ENCODE data around the gene GOPC.

DNA sequence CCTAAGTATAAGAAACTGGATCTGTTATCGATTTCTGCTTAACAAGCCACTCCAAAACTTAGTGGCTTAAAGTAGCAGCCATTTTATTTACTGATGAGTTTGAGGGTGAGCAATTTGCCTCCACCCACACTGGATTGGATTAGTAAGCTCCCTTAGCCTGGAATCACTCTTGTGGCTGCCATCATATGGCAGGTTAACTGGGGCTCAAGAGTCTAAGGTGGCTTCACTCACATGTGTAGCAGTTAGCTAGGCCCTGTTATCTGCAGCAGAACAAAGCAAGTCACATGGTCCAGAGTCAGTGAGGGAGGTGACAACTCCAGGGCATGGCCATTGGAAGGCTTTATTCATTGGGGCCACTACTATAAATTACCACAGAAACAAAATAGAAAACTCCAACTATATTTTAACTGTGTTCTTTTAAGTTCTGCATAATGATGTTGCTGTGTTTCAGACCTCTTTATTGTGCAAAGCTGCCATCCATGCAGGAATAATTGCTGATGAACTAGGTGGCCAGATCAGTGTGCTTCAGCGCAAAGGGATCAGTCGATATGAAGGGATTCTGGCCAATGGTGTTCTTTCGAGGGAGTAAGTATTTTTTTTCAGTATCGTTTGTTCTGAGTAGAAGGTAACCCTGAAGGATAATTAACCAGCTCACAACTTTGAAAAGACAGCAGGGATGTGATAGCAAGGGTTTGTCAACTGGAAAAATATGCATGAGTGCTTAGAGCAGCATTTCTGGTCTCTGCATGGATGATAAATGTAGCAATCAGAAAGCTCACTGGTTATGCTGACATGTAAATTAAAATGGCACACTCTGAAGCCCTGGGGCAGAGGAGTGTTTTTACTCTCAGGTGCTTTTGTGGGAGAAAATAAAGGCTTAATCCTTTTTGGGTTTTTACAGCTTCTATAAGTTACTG lies 70.2 kb downstream of the GOPC start:
- TF ChIP-seq, protein P1, sequence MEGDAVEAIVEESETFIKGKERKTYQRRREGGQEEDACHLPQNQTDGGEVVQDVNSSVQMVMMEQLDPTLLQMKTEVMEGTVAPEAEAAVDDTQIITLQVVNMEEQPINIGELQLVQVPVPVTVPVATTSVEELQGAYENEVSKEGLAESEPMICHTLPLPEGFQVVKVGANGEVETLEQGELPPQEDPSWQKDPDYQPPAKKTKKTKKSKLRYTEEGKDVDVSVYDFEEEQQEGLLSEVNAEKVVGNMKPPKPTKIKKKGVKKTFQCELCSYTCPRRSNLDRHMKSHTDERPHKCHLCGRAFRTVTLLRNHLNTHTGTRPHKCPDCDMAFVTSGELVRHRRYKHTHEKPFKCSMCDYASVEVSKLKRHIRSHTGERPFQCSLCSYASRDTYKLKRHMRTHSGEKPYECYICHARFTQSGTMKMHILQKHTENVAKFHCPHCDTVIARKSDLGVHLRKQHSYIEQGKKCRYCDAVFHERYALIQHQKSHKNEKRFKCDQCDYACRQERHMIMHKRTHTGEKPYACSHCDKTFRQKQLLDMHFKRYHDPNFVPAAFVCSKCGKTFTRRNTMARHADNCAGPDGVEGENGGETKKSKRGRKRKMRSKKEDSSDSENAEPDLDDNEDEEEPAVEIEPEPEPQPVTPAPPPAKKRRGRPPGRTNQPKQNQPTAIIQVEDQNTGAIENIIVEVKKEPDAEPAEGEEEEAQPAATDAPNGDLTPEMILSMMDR (conservative IDR thresholded peaks at IDR 0.05 in 1 of 2, IDR thresholded peaks at IDR 0.05 in 1 of 2; ENCODE audit: extremely low read depth in 1 of 2, insufficient read depth in 1 of 2, low read depth in 1 of 2, low read length in 2 of 2) = no peak
- no peak for TF ChIP-seq EZH2 (IDR thresholded peaks at IDR 0.05; ENCODE audit: borderline replicate concordance, low read length)
